ENCODE data around the gene CNTNAP1.
A peak's percentile ranks its signal among the peaks of the same experiment; 100 is the strongest.

GRCh38 chr17:42744283-42744805 lies 62.0 kb downstream of the CNTNAP1 start:
- no peak for TF ChIP-seq POLR2A (IDR thresholded peaks at IDR 0.05; ENCODE audit: low read depth, low read length)
- TF ChIP-seq SRF (IDR thresholded peaks at IDR 0.05; ENCODE audit: low read depth in 2 of 2, low read length in 2 of 2), result no peak
- peak in 1 of 3 experiments; percentile 20; a peak in 1 of 6 replicates for TF ChIP-seq CTCF (IDR thresholded peaks at IDR 0.05 in 2 of 3, conservative IDR thresholded peaks at IDR 0.05 in 1 of 3; ENCODE audit: control insufficient read depth in 2 of 3, extremely low read depth in 1 of 3, insufficient read depth in 1 of 3, low read depth in 3 of 3, low read length in 3 of 3)
- no peak for TF ChIP-seq POLR2AphosphoS5 (IDR thresholded peaks at IDR 0.05; ENCODE audit: low read length)
- no peak for TF ChIP-seq POU2F2 (IDR thresholded peaks at IDR 0.05; ENCODE audit: borderline replicate concordance, low read depth, low read length)
- no peak for TF ChIP-seq SMC3 (IDR thresholded peaks at IDR 0.05; ENCODE audit: borderline replicate concordance, low read length)
- no peak for TF ChIP-seq RFX5 (IDR thresholded peaks at IDR 0.05; ENCODE audit: low read depth, low read length)
- TF ChIP-seq E2F4 (IDR thresholded peaks at IDR 0.05; ENCODE audit: low read depth, low read length), result no peak
- no peak for TF ChIP-seq ELK1 (IDR thresholded peaks at IDR 0.05; ENCODE audit: low read depth, low read length)
- no peak for TF ChIP-seq MYC (IDR thresholded peaks at IDR 0.05; ENCODE audit: insufficient read depth, insufficient read length, insufficient replicate concordance, low read length, severe bottlenecking)
- no peak for TF ChIP-seq SPI1 (IDR thresholded peaks at IDR 0.05; ENCODE audit: borderline replicate concordance, insufficient read depth, low read depth, low read length)
- no peak for TF ChIP-seq CHD4 (IDR thresholded peaks at IDR 0.05)
- no peak for TF ChIP-seq YY1 (IDR thresholded peaks at IDR 0.05; ENCODE audit: low read depth, low read length)
- TF ChIP-seq PAX5 (IDR thresholded peaks at IDR 0.05; ENCODE audit: borderline replicate concordance, low read depth, low read length), result no peak

Measured in GM12878 (cell line).